Aorta (tissue), 5 donors: Measurements from ENCODE around the gene MVB12B. TPM values are rescaled to one million over a fixed set of nuclear protein-coding genes. Genes with fewer than 3 reads are reported as not detected.

Experiments
- ATAC-seq: fragments of 200-7000 bp; cut with Tn5 transposase; one replicate; pipeline ENCODE4 v1.9.1; 2022; ENCODE audit warnings: moderate library complexity; ENCODE audit not compliant: low FRiP score
- DNase-seq, 2 donors: peaks; one replicate each; pipeline ENCODE4 v3.0.0-alpha.2; 2020
- H3K27ac ChIP-seq, 2 donors: one replicate each; pipeline ENCODE4 v1.5.1; 2013; ENCODE audit warnings: low read length in 2 of 2, mild to moderate bottlenecking in 2 of 2, moderate library complexity in 2 of 2, control low read depth in 1 of 2, inconsistent platforms in 1 of 2, low read depth in 1 of 2
- H3K27me3 ChIP-seq, 2 donors: one replicate each; pipeline ENCODE4 v1.6.1; 2013; ENCODE audit warnings: control low read depth in 1 of 2, low read length in 1 of 2, mild to moderate bottlenecking in 1 of 2, moderate library complexity in 1 of 2; ENCODE audit not compliant: insufficient read depth in 2 of 2, control insufficient read depth in 1 of 2
- H3K36me3 ChIP-seq, 2 donors: one replicate each; pipeline ENCODE4 v1.6.1; 2013; ENCODE audit warnings: control low read depth in 1 of 2, low read length in 1 of 2, mild to moderate bottlenecking in 1 of 2; ENCODE audit not compliant: insufficient read depth in 2 of 2, control insufficient read depth in 1 of 2
- H3K4me1 ChIP-seq, 2 donors: one replicate each; pipeline ENCODE4 v1.6.1; 2013; ENCODE audit warnings: low read length in 2 of 2, control low read depth in 1 of 2, mild to moderate bottlenecking in 1 of 2, moderate library complexity in 1 of 2; ENCODE audit not compliant: insufficient read depth in 2 of 2, control insufficient read depth in 1 of 2
- H3K4me3 ChIP-seq, 2 donors: one replicate each; pipeline ENCODE4 v1.5.1; 2013; ENCODE audit warnings: low read length in 2 of 2, control low read depth in 1 of 2, mild to moderate bottlenecking in 1 of 2
- H3K9me3 ChIP-seq: one replicate; pipeline ENCODE4 v1.6.1; 2013; ENCODE audit warnings: mild to moderate bottlenecking, low read length; ENCODE audit not compliant: control insufficient read depth
- WGBS, 2 donors: extraction: QIAGEN DNeasy Blood & Tissue Kit; methylation state at CpG; one replicate each; pipeline ENCODE4 v1.1.7; 2013; 5-methylcytosine and 5-hydroxymethylcytosine counted together
- intact Hi-C, 2 donors: fragments of 100-400 bp; cut with DNase I; formaldehyde crosslinking; loops; one replicate each; pipeline versions ENCODE4 v1.14.2 to v1.15.0; 2022
- polyA plus RNA-seq, 2 donors: library from polyadenylated mRNA; stranded (reverse); fragments of 200-250 nt; gene quantifications; one replicate each; pipeline ENCODE4 v1.2.3, GENCODE V29; 2013
- total RNA-seq, 2 donors: library from RNA; stranded (reverse); fragmentation: NEBNext Ultra II Directional; extraction: Animal tissue kit (Norgen Biotek cat#: 25700); gene quantifications; one replicate each; pipeline ENCODE4 v1.2.1, GENCODE V29; 2021
- donor health status: healthy with polysubstance abuse.
- donor health status: Bipolar disorder and iron deficiency.
- donor health status: DM: no; HTN: no; CAD: no.
- donor health status: DM: no; HTN: no; CAD: no.
- donor health status: DM: yes; HTN: yes; CAD: no.

The MVB12B gene
- total and polyA plus RNA-seq, 4 donors, result 2.0 to 25.5 (median 9.5) TPM

DNA sequence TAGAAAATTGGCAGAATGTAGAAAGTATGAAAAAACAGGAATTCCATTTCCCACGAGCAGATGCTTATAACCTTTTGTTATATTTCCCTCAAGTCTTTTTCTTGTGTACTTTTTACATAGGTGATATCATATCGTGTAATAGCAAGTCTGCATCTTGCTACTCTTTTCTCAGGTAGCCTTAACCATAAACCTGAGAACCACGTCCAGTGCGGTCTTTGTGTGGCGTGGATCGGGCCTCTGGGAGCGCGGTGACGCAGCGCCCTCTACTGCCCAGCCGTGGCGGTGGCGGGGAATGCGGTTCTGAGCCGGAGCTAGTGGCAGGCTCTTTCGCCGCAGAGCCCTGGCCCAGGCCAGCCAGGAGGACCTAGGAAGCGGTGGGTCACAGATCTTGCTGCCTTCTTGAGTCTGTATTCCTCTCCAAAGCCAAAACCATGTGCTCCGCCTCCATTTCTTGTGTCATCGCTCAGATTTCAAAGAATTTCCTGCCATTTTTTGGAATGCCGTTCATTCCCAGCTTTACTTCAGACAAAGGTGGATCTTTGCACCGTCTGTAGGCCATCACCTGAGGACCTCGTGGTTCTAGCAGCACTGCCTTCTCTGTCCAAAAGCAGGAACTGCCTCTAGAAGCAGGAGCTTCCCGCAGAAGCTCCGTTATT is 71.9 kb downstream of the MVB12B start:
- peak; percentile 90 for ATAC-seq
- WGBS, 2 donors, result 20 to 22% methylated on average over 25 of the region's 25 CpGs
- H3K4me1 ChIP-seq, result no peaks in the 10 kb centered on the region
- DNase-seq, result peak; percentile 80 to 94
- H3K4me3 ChIP-seq, result no peak overlapping the region
- H3K9me3 ChIP-seq, result no peaks in the 10 kb centered on the region
- H3K27me3 ChIP-seq, result no peaks in the 10 kb centered on the region
- H3K36me3 ChIP-seq, result no peaks in the 10 kb centered on the region
- intact Hi-C loops, result loop anchor here (1.0 to 10.0 kb wide), 5 partner anchors 81 to 991 kb away; no protein-coding TSS in a partner anchor
- H3K27ac ChIP-seq, result no peak overlapping the region

- intact Hi-C loops, result loop anchor here (5.0 to 10.0 kb wide), 4 partner anchors 82 to 992 kb away; no protein-coding TSS in a partner anchor
- 86 to 91% methylated on average over 8 of the region's 8 CpGs for WGBS, 2 donors
- no peak for ATAC-seq
- Histone ChIP-seq H3K27me3 (no peaks in the 10 kb centered on the region), H3K4me1 (no peaks in the 10 kb centered on the region), H3K27ac (no peak overlapping the region), H3K4me3 (no peak overlapping the region), H3K9me3 (no peaks in the 10 kb centered on the region), H3K36me3 (no peaks in the 10 kb centered on the region)
- peak in 1 of 2 donors; percentile 43 for DNase-seq
Observed at GRCh38 chr9:126399251-126399650, 72.6 kb downstream of the MVB12B start.

DNA sequence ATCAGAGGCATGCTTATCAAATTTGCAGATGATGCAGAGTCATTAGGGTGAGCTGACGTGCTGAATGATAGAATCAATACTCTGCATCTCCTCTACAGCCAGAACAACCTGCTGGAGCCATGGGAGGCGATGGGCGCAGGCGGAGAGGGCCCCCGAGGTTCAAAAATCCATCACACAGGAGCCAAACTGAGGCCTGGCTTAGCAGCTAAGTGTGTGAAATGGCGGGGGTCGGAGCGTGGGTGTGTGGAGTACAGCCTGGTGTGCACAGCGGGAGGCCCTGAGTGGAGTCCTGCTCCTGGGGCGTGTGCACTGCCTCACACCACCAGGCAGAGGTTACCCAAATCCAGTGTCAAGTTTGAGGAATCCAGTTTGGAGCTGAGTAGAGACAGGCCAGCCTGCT is 73.2 kb downstream of the MVB12B start:
- peak in 1 of 2 donors; percentile 25 for DNase-seq
- WGBS, 2 donors, result 95 to 98% methylated on average over 10 of the region's 10 CpGs
- H3K4me1 ChIP-seq, result no peaks in the 10 kb centered on the region
- no peak overlapping the region for H3K4me3 ChIP-seq
- no peak for ATAC-seq
- H3K27ac ChIP-seq, result no peak overlapping the region
- H3K36me3 ChIP-seq, result no peaks in the 10 kb centered on the region
- intact Hi-C loops, result loop anchor here (5.0 to 10.0 kb wide), 4 partner anchors 82 to 992 kb away; no protein-coding TSS in a partner anchor
- H3K9me3 ChIP-seq, result no peaks in the 10 kb centered on the region
- no peaks in the 10 kb centered on the region for H3K27me3 ChIP-seq

GRCh38 chr9:126400571-126400970 is 73.9 kb downstream of the MVB12B start:
- no peaks in the 10 kb centered on the region for H3K36me3 ChIP-seq
- H3K27ac ChIP-seq, result no peak overlapping the region
- WGBS, 2 donors, result 87 to 91% methylated on average over 11 of the region's 11 CpGs
- H3K4me3 ChIP-seq, result no peak overlapping the region
- intact Hi-C loops, result no loop called here
- ATAC-seq, result no peak
- H3K4me1 ChIP-seq, result no peaks in the 10 kb centered on the region
- H3K9me3 ChIP-seq, result no peaks in the 10 kb centered on the region
- DNase-seq, result peak in 1 of 2 donors; percentile 26
- no peaks in the 10 kb centered on the region for H3K27me3 ChIP-seq

- intact Hi-C loops, result no loop called here
- 76 to 79% methylated on average over 6 of the region's 6 CpGs for WGBS, 2 donors
- ATAC-seq, result no peak
Observed at GRCh38 chr9:126401107-126401506, 74.5 kb downstream of the MVB12B start.

GRCh38 chr9:126401581-126401980 is 75.0 kb downstream of the MVB12B start:
- DNase-seq (peak in 1 of 2 donors; percentile 20), ATAC-seq (no peak)
- intact Hi-C loops, result no loop called here
- Histone ChIP-seq H3K36me3 (no peaks in the 10 kb centered on the region), H3K9me3 (no peaks in the 10 kb centered on the region), H3K27ac (no peak overlapping the region), H3K4me3 (no peak overlapping the region), H3K4me1 (no peaks in the 10 kb centered on the region), H3K27me3 (no peaks in the 10 kb centered on the region)
- WGBS, 2 donors, result 92 to 93% methylated on average over 12 of the region's 12 CpGs

More at GRCh38 chr9:126401107-126401506, 74.5 kb downstream of the MVB12B start:
- H3K4me3 ChIP-seq, result no peak overlapping the region
- no peaks in the 10 kb centered on the region for H3K9me3 ChIP-seq
- H3K27ac ChIP-seq, result no peak overlapping the region
- H3K36me3 ChIP-seq, result no peaks in the 10 kb centered on the region
- H3K27me3 ChIP-seq, result no peaks in the 10 kb centered on the region
- H3K4me1 ChIP-seq, result no peaks in the 10 kb centered on the region
- DNase-seq, result peak in 1 of 2 donors; percentile 9

GRCh38 chr9:126403397-126403796 is 76.8 kb downstream of the MVB12B start:
- Histone ChIP-seq H3K4me1 (no peaks in the 10 kb centered on the region), H3K36me3 (no peaks in the 10 kb centered on the region), H3K9me3 (no peaks in the 10 kb centered on the region), H3K27ac (no peak overlapping the region), H3K27me3 (no peaks in the 10 kb centered on the region), H3K4me3 (no peak overlapping the region)
- 90 to 92% methylated on average over 5 of the region's 5 CpGs for WGBS, 2 donors
- no peak for ATAC-seq
- no peak for DNase-seq
- intact Hi-C loops, result no loop called here

DNA sequence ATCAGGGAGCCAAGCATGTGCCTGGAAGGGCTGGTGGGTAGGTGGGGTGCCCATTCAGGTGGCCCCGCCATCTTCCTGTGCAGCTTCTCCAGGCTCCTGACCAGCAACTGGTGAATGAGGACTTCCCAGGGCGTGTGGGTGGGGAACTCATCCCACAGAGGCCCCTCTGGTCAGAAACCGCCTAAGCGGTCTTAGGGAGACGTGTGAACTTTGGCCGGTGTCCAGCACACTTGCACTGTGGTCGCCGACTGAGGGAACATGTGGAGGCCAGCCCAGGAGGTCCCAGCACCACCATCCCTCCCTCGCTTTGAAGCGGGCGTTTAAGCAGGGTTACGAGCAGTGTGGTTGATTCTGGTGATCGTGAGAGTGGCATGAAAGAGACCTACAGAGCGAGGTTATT is 77.8 kb downstream of the MVB12B start:
- H3K36me3 ChIP-seq, result no peaks in the 10 kb centered on the region
- DNase-seq (no peak), ATAC-seq (no peak)
- H3K27ac ChIP-seq, result no peak overlapping the region
- intact Hi-C loops, result no loop called here
- no peaks in the 10 kb centered on the region for H3K27me3 ChIP-seq
- no peak overlapping the region for H3K4me3 ChIP-seq
- no peaks in the 10 kb centered on the region for H3K9me3 ChIP-seq
- H3K4me1 ChIP-seq, result no peaks in the 10 kb centered on the region
- 86 to 90% methylated on average over 14 of the region's 14 CpGs for WGBS, 2 donors

DNA sequence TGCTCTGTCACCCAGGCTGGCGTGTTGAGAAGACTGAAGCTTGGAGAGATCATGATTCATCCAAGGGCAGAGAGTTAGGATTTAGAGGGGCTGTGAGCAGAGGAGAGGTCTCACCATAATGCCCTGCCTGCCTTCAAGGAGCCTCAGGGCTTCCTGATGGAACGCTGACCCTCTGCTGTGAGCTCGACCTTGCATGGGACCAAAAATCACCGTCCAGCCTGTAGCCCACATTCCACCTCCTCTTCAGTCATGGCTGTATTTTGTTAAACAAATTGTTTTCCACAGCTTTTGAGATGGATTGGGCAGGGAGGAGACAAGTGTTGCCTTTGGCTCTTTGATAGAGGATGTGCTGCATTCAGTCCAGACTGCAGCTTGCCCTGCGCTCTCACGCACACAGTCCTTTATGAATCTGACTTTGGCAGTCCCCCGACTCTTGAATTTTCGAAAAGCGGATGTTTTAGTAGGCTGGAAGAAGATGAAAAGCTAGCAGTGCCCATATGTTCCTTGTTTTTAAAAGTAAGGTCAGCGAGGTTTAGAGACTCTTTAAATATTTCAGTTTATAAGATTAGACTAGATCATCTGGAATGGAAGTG is 79.5 kb downstream of the MVB12B start:
- H3K27ac ChIP-seq, result no peak overlapping the region
- no peaks in the 10 kb centered on the region for H3K27me3 ChIP-seq
- WGBS, 2 donors, result 57 to 67% methylated on average over 10 of the region's 10 CpGs
- intact Hi-C loops, result no loop called here
- H3K4me1 ChIP-seq, result no peaks in the 10 kb centered on the region
- no peaks in the 10 kb centered on the region for H3K36me3 ChIP-seq
- ATAC-seq (no peak), DNase-seq (no peak)
- no peaks in the 10 kb centered on the region for H3K9me3 ChIP-seq
- no peak overlapping the region for H3K4me3 ChIP-seq
